IMR-90 (cell line): Measurements from ENCODE around the gene DOCK10. TPM values are rescaled to one million over a fixed set of nuclear protein-coding genes. Genes with fewer than 3 reads are reported as not detected.

Experiments
- ATAC-seq: fragments of 200-7000 bp; cut with Tn5 transposase; 2 replicates; pipeline ENCODE4 v1.9.1; 2020; ENCODE audit warnings: low read depth, mild to moderate bottlenecking, moderate library complexity
- BruUV-seq: library from RNA; stranded (reverse); fragments of 400-500 nt; replicated peaks from 2 replicates; lab custom pipeline; 2021; lab: Mats Ljungman, UMichigan
- CTCF ChIA-PET: fragments of 300-600 bp; formaldehyde crosslinking; extraction: SDS; loops from one replicate; lab custom pipeline; 2021; ENCODE audit warnings: antibody characterized with exemption; lab: Yijun Ruan, JAX
- POLR2A ChIA-PET: fragments of 300-600 bp; sonication (Branson Sonifier 250); formaldehyde crosslinking; loops from one replicate; lab custom pipeline; 2022; ENCODE audit warnings: antibody characterized with exemption; ENCODE audit not compliant: unreplicated experiment; lab: Charles Lee
- DNase-seq: peaks from one replicate; pipeline ENCODE4 v3.0.0; 2013
- H2AFZ ChIP-seq: replicated peaks from 2 replicates; pipeline ENCODE3; 2013; ENCODE audit warnings: low read length, mild to moderate bottlenecking; ENCODE audit not compliant: poor library complexity
- H2AK5ac ChIP-seq: 2 replicates; pipeline ENCODE4 v1.6.1; 2013; ENCODE audit warnings: low read depth, low read length, inconsistent platforms
- H2AK9ac ChIP-seq: replicated peaks from 2 replicates; pipeline ENCODE3; 2013; ENCODE audit warnings: mild to moderate bottlenecking, low read depth, low read length, moderate library complexity; ENCODE audit not compliant: poor library complexity
- H2BK120ac ChIP-seq: 2 replicates; pipeline ENCODE4 v1.6.1; 2013; ENCODE audit warnings: low read depth, low read length, inconsistent platforms
- H2BK15ac ChIP-seq: 3 replicates; pipeline ENCODE4 v1.6.1; 2013; ENCODE audit warnings: low read depth, low read length, inconsistent platforms
- H2BK20ac ChIP-seq: 2 replicates; pipeline ENCODE4 v1.6.1; 2013; ENCODE audit warnings: low read depth, mild to moderate bottlenecking, inconsistent platforms, low read length, moderate library complexity
- H2BK5ac ChIP-seq: 2 replicates; pipeline ENCODE4 v1.6.1; 2013; ENCODE audit warnings: mild to moderate bottlenecking, low read depth, low read length, inconsistent platforms; ENCODE audit not compliant: poor library complexity, severe bottlenecking
- H3K14ac ChIP-seq: replicated peaks from 2 replicates; pipeline ENCODE4 v1.6.1; 2013; ENCODE audit warnings: low read depth, low read length, inconsistent platforms
- H3K18ac ChIP-seq: 2 replicates; pipeline ENCODE4 v1.6.1; 2013; ENCODE audit warnings: low read depth, low read length, control low read depth
- H3K23ac ChIP-seq: 2 replicates; pipeline ENCODE4 v1.6.1; 2013; ENCODE audit warnings: low read depth, low read length, inconsistent platforms
- H3K27ac ChIP-seq: 2 replicates; pipeline ENCODE4 v1.5.1; 2013; ENCODE audit warnings: mild to moderate bottlenecking, control low read depth, low read length; ENCODE audit not compliant: insufficient read depth
- H3K27me3 ChIP-seq: 2 replicates; pipeline ENCODE4 v1.6.1; 2013; ENCODE audit warnings: low read length; ENCODE audit not compliant: control insufficient read depth, insufficient read depth
- H3K36me3 ChIP-seq: 2 replicates; pipeline ENCODE4 v1.6.1; 2013; ENCODE audit warnings: low read length, mixed read lengths; ENCODE audit not compliant: control insufficient read depth, insufficient read depth
- H3K4ac ChIP-seq: 2 replicates; pipeline ENCODE4 v1.6.1; 2013; ENCODE audit warnings: low read depth, low read length, inconsistent platforms
- H3K4me1 ChIP-seq: 2 replicates; pipeline ENCODE4 v1.6.1; 2013; ENCODE audit warnings: low read length, mixed read lengths; ENCODE audit not compliant: control insufficient read depth, insufficient read depth
- H3K4me2 ChIP-seq: 2 replicates; pipeline ENCODE4 v1.6.1; 2013; ENCODE audit warnings: low read depth, mild to moderate bottlenecking, control low read depth, low read length, moderate library complexity
- H3K4me3 ChIP-seq: 2 replicates; pipeline ENCODE4 v1.5.1; 2013; ENCODE audit warnings: low read depth, mild to moderate bottlenecking, control low read depth, low read length, moderate library complexity; ENCODE audit not compliant: insufficient read depth
- H3K56ac ChIP-seq: 2 replicates; pipeline ENCODE4 v1.6.1; 2013; ENCODE audit warnings: low read length, inconsistent platforms; ENCODE audit not compliant: insufficient read depth; ENCODE audit errors: extremely low read depth
- H3K79me1 ChIP-seq, 2 experiments: 2 replicates each; pipeline ENCODE4 v1.6.1; 2013; ENCODE audit warnings: low read length in 2 of 2, inconsistent platforms in 1 of 2, low read depth in 1 of 2
- H3K9ac ChIP-seq: 2 replicates; pipeline ENCODE4 v1.6.1; 2013; ENCODE audit warnings: low read depth, low read length, control low read depth
- H3K9me1 ChIP-seq: 2 replicates; pipeline ENCODE4 v1.6.1; 2013; ENCODE audit warnings: low read length, inconsistent platforms; ENCODE audit not compliant: insufficient read depth
- H3K9me3 ChIP-seq: 2 replicates; pipeline ENCODE4 v1.6.1; 2013; ENCODE audit warnings: low read length; ENCODE audit not compliant: control insufficient read depth, insufficient read depth
- H4K20me1 ChIP-seq: 2 replicates; pipeline ENCODE4 v1.6.1; 2013; ENCODE audit warnings: low read length, inconsistent platforms; ENCODE audit not compliant: insufficient read depth
- H4K5ac ChIP-seq: 2 replicates; pipeline ENCODE4 v1.6.1; 2013; ENCODE audit warnings: mild to moderate bottlenecking, low read depth, low read length, control low read depth
- H4K8ac ChIP-seq, 2 experiments: 2 replicates each; pipeline ENCODE4 v1.6.1; 2013; ENCODE audit warnings: low read depth in 2 of 2, low read length in 2 of 2, control low read depth in 1 of 2, inconsistent platforms in 1 of 2
- H4K91ac ChIP-seq: 2 replicates; pipeline ENCODE4 v1.6.1; 2013; ENCODE audit warnings: low read depth, low read length, inconsistent platforms; ENCODE audit not compliant: insufficient read depth
- USF2 ChIP-seq: fragments of 150-350 bp; IDR thresholded peaks from 2 replicates; pipeline ENCODE4 v1.6.1; 2017; ENCODE audit warnings: mild to moderate bottlenecking, antibody characterized with exemption, low read length, low read depth
- WGBS, 2 experiments: methylation state at CpG; one replicate each; pipeline versions ENCODE4 v1.1.5 to v1.1.7; 2013; ENCODE audit warnings: missing lambda C conversion rate in 2 of 2; ENCODE audit not compliant: insufficient read length in 1 of 2; ENCODE audit errors: extremely low coverage in 2 of 2; 5-methylcytosine and 5-hydroxymethylcytosine counted together
- dilution Hi-C: fragments of 300-500 bp; cut with HindIII; formaldehyde crosslinking; loops from one replicate; pipeline ENCODE4 v1.14.3; 2018; ENCODE audit warnings: low sequenced_read_pairs; ENCODE audit not compliant: unreplicated experiment
- in situ Hi-C: fragments of 300-500 bp; cut with MboI; formaldehyde crosslinking; loops from 3 replicates; pipeline ENCODE4 v1.14.3; 2019; ENCODE audit warnings: low sequenced_read_pairs, inconsistent platforms, mixed read lengths
- intact Hi-C: fragments of 100-400 bp; cut with micrococcal nuclease; formaldehyde crosslinking; loops from 2 replicates; pipeline ENCODE4 v1.10.0; 2022
- polyA plus RNA-seq, 3 experiments: library from polyadenylated mRNA; depleted of rRNA; stranded (reverse); fragments of >200 nt; gene quantifications; 2 replicates each; pipeline ENCODE4 v1.2.3, GENCODE V29; 2012; ENCODE audit warnings: low replicate concordance in 1 of 3
- total RNA-seq: library from RNA; depleted of rRNA; stranded (reverse); fragments of >200 nt; gene quantifications from 2 replicates; pipeline ENCODE4 v1.2.3, GENCODE V29; 2012
- TF ChIP-seq, protein P1 (sequence below): conservative IDR thresholded peaks from 2 replicates; pipeline ENCODE4 v1.5.1; 2012; ENCODE audit warnings: mild to moderate bottlenecking, low read depth, low read length, improper control_type of control experiment

DOCK10 gene
- total and polyA plus RNA-seq, 2 of the 4 experiments (the other 2 are of a cell fraction): 58.6 to 75.3 TPM

DNA sequence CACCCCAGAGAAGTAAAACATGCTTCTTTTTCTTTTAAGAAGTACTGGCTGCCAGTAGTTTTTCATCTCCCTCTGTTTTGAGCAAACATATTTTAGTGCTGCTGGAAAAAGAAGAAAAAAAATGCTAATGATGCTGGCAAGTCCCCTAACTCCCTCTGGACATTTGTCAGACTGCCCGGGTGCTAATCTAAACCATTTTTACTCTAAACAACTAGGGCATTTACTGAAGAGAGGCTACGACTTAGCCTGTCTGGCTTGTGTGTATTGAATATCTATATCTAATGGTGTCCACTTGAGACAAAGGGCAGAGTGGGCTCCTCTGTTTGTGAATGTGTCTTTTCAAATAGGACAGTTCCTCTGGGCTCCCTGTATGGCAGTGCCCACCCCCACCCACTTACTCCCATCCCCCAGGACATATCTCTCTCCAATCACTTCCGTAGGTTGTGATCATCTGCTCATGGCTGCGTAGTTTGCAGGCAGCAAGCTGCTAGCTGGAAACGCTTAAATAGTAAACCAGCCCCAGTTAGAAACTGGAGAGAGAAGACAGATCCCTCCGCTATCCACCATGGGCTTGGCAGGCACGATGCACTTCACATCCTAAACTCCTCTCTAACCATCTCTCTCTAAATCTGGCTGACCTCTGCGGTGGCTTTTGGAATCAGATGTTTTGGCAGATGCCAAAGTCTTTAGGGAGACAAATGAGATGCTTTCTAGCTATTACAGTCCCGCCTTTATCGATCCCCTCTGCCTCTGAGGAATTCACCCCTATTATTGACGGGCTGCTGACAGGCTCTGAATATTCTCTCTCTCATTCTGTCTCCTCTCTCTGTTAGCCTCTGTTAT is 58.3 kb downstream of the DOCK10 start:
- Histone ChIP-seq H2BK120ac (peak overlapping the region; percentile 93), H3K23ac (peak overlapping the region; percentile 90), H3K79me1 (peaks cover 8 to 41% of the 10 kb centered on the region in 2 experiments; a peak in 3 of 4 replicates), H2BK15ac (peak overlapping the region; percentile 64; the same call in 2 of the 3 replicates), H3K36me3 (no peaks in the 10 kb centered on the region), H3K4me2 (peak overlapping the region; percentile 94), H3K9ac (peak overlapping the region; percentile 79), H2AK5ac (peak overlapping the region; percentile 71; the same call in 1 of the 2 replicates), H3K9me3 (no peaks in the 10 kb centered on the region), H4K20me1 (no peaks in the 10 kb centered on the region), H3K9me1 (peaks cover 4% of the 10 kb centered on the region; the same call in 1 of the 2 replicates), H3K4me1 (peaks cover 13% of the 10 kb centered on the region), H3K18ac (peak overlapping the region; percentile 87), H2BK20ac (peak overlapping the region; percentile 66), H4K8ac (peak overlapping the region; percentile 39 to 85; a peak in 3 of 4 replicates), H3K27ac (peak overlapping the region; percentile 97), H3K27me3 (no peaks in the 10 kb centered on the region), H3K56ac (peak overlapping the region; percentile 90), H2AK9ac (peak overlapping the region; percentile 55), H3K4ac (peak overlapping the region; percentile 78), H4K91ac (peak overlapping the region; percentile 81), H3K4me3 (peak overlapping the region; percentile 33; the same call in 1 of the 2 replicates), H4K5ac (peak overlapping the region; percentile 95), H3K14ac (peak overlapping the region; percentile 94), H2AFZ (peak overlapping the region; percentile 82), H2BK5ac (peak overlapping the region; percentile 93)
- no CpG with 5 or more reads among the region's 11 CpGs for WGBS, 2 experiments
- BruUV-seq: no TSS peak
- TF ChIP-seq, protein P1, sequence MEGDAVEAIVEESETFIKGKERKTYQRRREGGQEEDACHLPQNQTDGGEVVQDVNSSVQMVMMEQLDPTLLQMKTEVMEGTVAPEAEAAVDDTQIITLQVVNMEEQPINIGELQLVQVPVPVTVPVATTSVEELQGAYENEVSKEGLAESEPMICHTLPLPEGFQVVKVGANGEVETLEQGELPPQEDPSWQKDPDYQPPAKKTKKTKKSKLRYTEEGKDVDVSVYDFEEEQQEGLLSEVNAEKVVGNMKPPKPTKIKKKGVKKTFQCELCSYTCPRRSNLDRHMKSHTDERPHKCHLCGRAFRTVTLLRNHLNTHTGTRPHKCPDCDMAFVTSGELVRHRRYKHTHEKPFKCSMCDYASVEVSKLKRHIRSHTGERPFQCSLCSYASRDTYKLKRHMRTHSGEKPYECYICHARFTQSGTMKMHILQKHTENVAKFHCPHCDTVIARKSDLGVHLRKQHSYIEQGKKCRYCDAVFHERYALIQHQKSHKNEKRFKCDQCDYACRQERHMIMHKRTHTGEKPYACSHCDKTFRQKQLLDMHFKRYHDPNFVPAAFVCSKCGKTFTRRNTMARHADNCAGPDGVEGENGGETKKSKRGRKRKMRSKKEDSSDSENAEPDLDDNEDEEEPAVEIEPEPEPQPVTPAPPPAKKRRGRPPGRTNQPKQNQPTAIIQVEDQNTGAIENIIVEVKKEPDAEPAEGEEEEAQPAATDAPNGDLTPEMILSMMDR: no peak
- peak; percentile 16; the same call in 1 of the 2 replicates for TF ChIP-seq USF2
- intact Hi-C loops: no loop called here
- ChIA-PET POLR2A (no interaction called here), CTCF (interaction anchor here (0.8 to 1.1 kb wide), 2 partner anchors 18 to 196 kb away, joined by 3 to 5 read pairs; no protein-coding TSS in a partner anchor)
- dilution Hi-C loops: no loop called here
- ATAC-seq (peak; percentile 50), DNase-seq (peak; percentile 59)
- in situ Hi-C loops: no loop called here
